Measurements from ENCODE around the gene TMEM204. TPM values are rescaled to one million over a fixed set of nuclear protein-coding genes. Genes with fewer than 3 reads are reported as not detected.

The TMEM204 gene
- polyA plus RNA-seq, 4 donors: 1.6 to 23.8 (median 7.0) TPM

DNA sequence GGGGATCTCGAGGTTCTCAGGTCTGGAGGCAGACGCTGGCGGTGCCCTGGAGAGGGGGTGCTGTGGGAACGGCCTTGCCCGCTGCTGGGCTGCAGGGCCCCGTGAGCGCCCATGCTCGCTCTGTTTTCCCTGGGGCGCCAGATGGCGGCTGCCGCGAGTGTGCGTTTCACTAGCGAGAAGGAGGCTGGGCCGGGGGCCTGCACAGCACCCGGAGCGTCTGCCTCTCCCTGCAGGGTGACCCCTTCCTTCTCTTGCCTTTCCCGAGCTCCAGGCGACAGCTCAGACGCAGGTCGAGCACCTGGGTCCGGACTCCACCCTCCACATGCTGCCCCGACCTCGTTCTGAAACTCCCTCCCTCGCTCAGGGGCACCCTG is 37.6 kb upstream of the TMEM204 start:
- FAIRE-seq: no peak
- WGBS, 3 donors: 91 to 95% (median 92%) methylated on average over 25 of the region's 25 CpGs
- Histone ChIP-seq H3K4me1 (ENCODE audit: control insufficient read depth in 3 of 3, insufficient read depth in 2 of 3, low read depth in 1 of 3, low read length in 2 of 3) (peaks cover 0 to 19% (median 0%) of the 10 kb centered on the region in 3 donors), H3K27ac (ENCODE audit: low read depth in 1 of 3, low read length in 2 of 3) (no peak overlapping the region), H3K9me3 (ENCODE audit: control insufficient read depth in 2 of 2, insufficient read depth in 1 of 2, low read depth in 1 of 2, low read length in 1 of 2) (no peaks in the 10 kb centered on the region), H3K27me3 (ENCODE audit: control insufficient read depth in 3 of 3, insufficient read depth in 3 of 3, low read length in 3 of 3) (no peaks in the 10 kb centered on the region), H3K36me3 (ENCODE audit: control insufficient read depth in 3 of 3, insufficient read depth in 2 of 3, low read depth in 1 of 3, low read length in 3 of 3) (peaks cover 2 to 66% (median 6%) of the 10 kb centered on the region in 3 donors), H3K4me3 (ENCODE audit: low read depth in 1 of 3, low read length in 3 of 3) (no peak overlapping the region)
- DNase-seq: no peak

DNA sequence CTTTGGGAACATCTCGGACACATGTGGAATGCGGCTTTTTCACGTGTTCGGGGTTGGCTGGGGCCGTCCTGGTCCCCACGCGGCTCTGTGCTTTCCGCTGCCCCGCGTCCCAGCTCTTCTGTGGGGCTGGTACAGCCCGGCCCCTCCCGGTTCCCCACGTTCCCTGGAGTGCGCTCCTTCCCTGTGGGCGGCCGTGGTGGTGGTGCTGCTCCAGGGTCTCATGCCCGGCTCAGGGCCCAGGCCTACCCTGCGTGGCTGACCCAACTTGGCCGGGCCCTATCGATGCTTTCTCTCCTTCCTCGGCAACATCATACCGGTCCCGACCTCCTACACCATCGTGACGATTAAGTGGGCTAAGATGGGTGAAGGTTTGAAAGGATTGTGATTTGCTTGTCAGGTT is 37.0 kb upstream of the TMEM204 start:
- no peak overlapping the region for H3K4me3 ChIP-seq (ENCODE audit: low read depth in 1 of 3, low read length in 3 of 3)
- H3K27me3 ChIP-seq (ENCODE audit: control insufficient read depth in 3 of 3, insufficient read depth in 3 of 3, low read length in 3 of 3): no peaks in the 10 kb centered on the region
- H3K4me1 ChIP-seq (ENCODE audit: control insufficient read depth in 3 of 3, insufficient read depth in 2 of 3, low read depth in 1 of 3, low read length in 2 of 3): peaks cover 0 to 19% (median 0%) of the 10 kb centered on the region in 3 donors
- DNase-seq (no peak), FAIRE-seq (no peak)
- WGBS, 3 donors: 94 to 96% (median 95%) methylated on average over 24 to 25 of the region's 25 CpGs
- no peak overlapping the region for H3K27ac ChIP-seq (ENCODE audit: low read depth in 1 of 3, low read length in 2 of 3)
- H3K36me3 ChIP-seq (ENCODE audit: control insufficient read depth in 3 of 3, insufficient read depth in 2 of 3, low read depth in 1 of 3, low read length in 3 of 3): peaks cover 2 to 72% (median 8%) of the 10 kb centered on the region in 3 donors
- no peaks in the 10 kb centered on the region for H3K9me3 ChIP-seq (ENCODE audit: control insufficient read depth in 2 of 2, insufficient read depth in 1 of 2, low read depth in 1 of 2, low read length in 1 of 2)

DNA sequence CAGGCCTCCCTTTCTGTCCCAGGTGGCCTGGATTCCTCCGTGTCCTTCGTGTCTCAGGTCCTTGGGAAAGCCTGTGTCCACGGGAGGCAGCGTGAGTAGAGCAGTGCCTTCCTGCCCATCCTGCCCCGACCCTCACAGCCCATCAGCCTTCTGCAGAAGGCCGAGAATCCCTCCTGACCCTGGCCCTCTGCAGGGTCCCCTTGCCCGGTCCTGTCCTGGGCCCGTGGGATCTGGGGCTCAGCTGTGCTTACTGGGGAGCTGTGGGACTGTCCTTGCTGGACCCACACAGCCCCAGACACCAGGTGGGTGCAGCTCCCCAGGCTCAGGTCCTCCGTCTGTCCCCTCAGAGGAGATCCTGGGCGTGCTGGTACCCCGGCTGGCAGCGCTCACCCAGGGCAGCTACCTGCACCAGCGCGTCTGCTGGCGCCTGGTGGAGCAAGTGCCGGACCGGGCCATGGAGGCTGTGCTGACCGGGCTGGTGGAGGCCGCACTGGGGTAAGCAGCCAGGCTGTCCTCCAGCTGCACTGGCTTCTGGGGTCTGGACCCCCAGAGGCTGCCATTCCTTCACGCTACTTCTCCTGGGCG is 36.4 kb upstream of the TMEM204 start:
- H3K4me1 ChIP-seq (ENCODE audit: control insufficient read depth in 3 of 3, insufficient read depth in 2 of 3, low read depth in 1 of 3, low read length in 2 of 3): peaks cover 0 to 18% (median 0%) of the 10 kb centered on the region in 3 donors
- H3K27ac ChIP-seq (ENCODE audit: low read depth in 1 of 3, low read length in 2 of 3): no peak overlapping the region
- no peaks in the 10 kb centered on the region for H3K9me3 ChIP-seq (ENCODE audit: control insufficient read depth in 2 of 2, insufficient read depth in 1 of 2, low read depth in 1 of 2, low read length in 1 of 2)
- 92 to 93% (median 93%) methylated on average over 20 to 21 of the region's 21 CpGs for WGBS, 3 donors
- no peaks in the 10 kb centered on the region for H3K27me3 ChIP-seq (ENCODE audit: control insufficient read depth in 3 of 3, insufficient read depth in 3 of 3, low read length in 3 of 3)
- H3K36me3 ChIP-seq (ENCODE audit: control insufficient read depth in 3 of 3, insufficient read depth in 2 of 3, low read depth in 1 of 3, low read length in 3 of 3): peaks cover 2 to 78% (median 11%) of the 10 kb centered on the region in 3 donors
- no peak for FAIRE-seq
- no peak overlapping the region for H3K4me3 ChIP-seq (ENCODE audit: low read depth in 1 of 3, low read length in 3 of 3)
- no peak for DNase-seq

DNA sequence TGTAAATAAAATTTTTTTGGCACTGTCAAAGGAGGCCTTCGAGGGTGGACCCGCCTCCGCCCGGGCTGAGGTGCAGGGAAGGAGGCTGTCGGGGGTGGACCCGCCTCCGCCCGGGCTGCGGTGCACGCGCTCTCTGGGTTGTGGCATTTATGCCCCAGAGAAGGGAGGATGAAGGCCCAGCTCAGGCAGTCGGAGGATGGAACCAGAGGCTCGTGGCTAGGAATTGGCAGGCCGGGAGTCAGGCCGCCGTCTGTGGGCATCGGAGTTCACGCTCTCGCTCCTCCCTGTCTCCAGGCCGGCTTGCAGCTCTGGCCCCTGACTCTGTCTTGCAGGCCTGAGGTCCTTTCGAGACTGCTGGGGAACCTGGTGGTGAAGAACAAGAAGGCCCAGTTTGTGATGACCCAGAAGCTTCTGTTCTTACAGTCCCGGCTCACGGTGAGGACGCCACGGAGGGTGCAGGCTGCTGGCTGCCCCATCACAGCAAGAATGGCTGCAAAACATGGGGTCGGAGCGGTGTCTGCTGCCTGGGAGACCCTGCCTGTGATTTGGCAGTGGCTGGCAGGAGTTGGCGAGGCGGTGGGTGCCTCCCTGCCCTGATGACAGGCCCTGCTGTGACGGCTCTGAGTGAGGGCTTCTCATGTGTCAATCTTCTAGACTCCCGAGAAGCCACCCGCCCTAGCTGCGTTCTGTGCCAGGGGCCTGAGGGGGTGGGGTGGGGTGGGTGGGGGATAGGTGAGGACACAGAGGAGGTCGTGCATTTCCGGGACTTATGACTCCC is 34.4 kb upstream of the TMEM204 start:
- Histone ChIP-seq H3K9me3 (ENCODE audit: control insufficient read depth in 2 of 2, insufficient read depth in 1 of 2, low read depth in 1 of 2, low read length in 1 of 2) (no peaks in the 10 kb centered on the region), H3K27me3 (ENCODE audit: control insufficient read depth in 3 of 3, insufficient read depth in 3 of 3, low read length in 3 of 3) (no peaks in the 10 kb centered on the region), H3K36me3 (ENCODE audit: control insufficient read depth in 3 of 3, insufficient read depth in 2 of 3, low read depth in 1 of 3, low read length in 3 of 3) (peaks cover 2 to 96% (median 11%) of the 10 kb centered on the region in 3 donors), H3K27ac (ENCODE audit: low read depth in 1 of 3, low read length in 2 of 3) (no peak overlapping the region), H3K4me3 (ENCODE audit: low read depth in 1 of 3, low read length in 3 of 3) (no peak overlapping the region), H3K4me1 (ENCODE audit: control insufficient read depth in 3 of 3, insufficient read depth in 2 of 3, low read depth in 1 of 3, low read length in 2 of 3) (peaks cover 0 to 8% (median 0%) of the 10 kb centered on the region in 3 donors)
- 94 to 96% (median 94%) methylated on average over 33 to 35 of the region's 35 CpGs for WGBS, 3 donors
- no peak for FAIRE-seq
- DNase-seq: no peak

- Histone ChIP-seq H3K27me3 (ENCODE audit: control insufficient read depth in 3 of 3, insufficient read depth in 3 of 3, low read length in 3 of 3) (no peaks in the 10 kb centered on the region), H3K4me3 (ENCODE audit: low read depth in 1 of 3, low read length in 3 of 3) (no peak overlapping the region), H3K36me3 (ENCODE audit: control insufficient read depth in 3 of 3, insufficient read depth in 2 of 3, low read depth in 1 of 3, low read length in 3 of 3) (peaks cover 2 to 91% (median 11%) of the 10 kb centered on the region in 3 donors), H3K9me3 (ENCODE audit: control insufficient read depth in 2 of 2, insufficient read depth in 1 of 2, low read depth in 1 of 2, low read length in 1 of 2) (no peaks in the 10 kb centered on the region), H3K4me1 (ENCODE audit: control insufficient read depth in 3 of 3, insufficient read depth in 2 of 3, low read depth in 1 of 3, low read length in 2 of 3) (peaks cover 0 to under 1% (median 0%) of the 10 kb centered on the region in 3 donors), H3K27ac (ENCODE audit: low read depth in 1 of 3, low read length in 2 of 3) (no peak overlapping the region)
- no peak for DNase-seq
- 96 to 97% (median 96%) methylated on average over 33 to 36 of the region's 36 CpGs for WGBS, 3 donors
- FAIRE-seq: no peak
Measured at GRCh38 chr16:1499756-1500464, 33.6 kb upstream of the TMEM204 start.

DNA sequence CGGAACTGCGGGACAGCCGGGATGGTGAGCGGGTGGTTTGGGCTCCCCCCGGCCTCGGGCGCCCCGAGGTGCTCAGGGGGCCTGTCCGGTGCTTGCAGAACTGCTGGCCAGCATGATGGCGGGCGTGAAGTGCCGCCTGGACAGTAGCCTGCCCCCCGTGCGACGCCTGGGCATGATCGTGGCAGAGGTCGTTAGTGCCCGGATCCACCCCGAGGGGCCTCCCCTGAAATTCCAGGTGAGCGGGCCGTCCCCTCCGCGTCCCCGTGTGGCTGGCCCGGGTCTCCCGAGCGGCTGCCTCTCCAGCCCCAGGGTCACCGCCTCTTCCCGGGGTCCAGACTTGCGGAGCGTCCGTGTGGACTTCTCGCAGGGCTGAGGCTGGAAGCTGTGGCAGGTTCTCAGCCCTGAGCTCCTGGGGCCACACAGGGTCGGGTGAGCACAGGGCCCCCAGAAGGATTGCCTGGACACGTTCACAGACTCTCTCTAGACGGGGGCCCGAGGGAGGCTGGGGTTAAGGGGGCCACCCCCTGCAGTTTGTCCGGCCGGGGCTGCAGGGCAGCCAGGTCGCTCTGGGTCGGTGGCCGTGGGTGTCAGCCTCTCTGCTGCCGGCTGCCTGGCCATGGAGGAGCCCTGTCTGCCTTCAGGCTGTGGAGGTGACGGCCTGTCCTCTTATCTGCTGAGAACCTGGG is 32.9 kb upstream of the TMEM204 start:
- DNase-seq (no peak), FAIRE-seq (no peak)
- no peak overlapping the region for H3K27ac ChIP-seq (ENCODE audit: low read depth in 1 of 3, low read length in 2 of 3)
- H3K27me3 ChIP-seq (ENCODE audit: control insufficient read depth in 3 of 3, insufficient read depth in 3 of 3, low read length in 3 of 3): no peaks in the 10 kb centered on the region
- H3K4me3 ChIP-seq (ENCODE audit: low read depth in 1 of 3, low read length in 3 of 3): no peak overlapping the region
- H3K4me1 ChIP-seq (ENCODE audit: control insufficient read depth in 3 of 3, insufficient read depth in 2 of 3, low read depth in 1 of 3, low read length in 2 of 3): no peaks in the 10 kb centered on the region
- H3K9me3 ChIP-seq (ENCODE audit: control insufficient read depth in 2 of 2, insufficient read depth in 1 of 2, low read depth in 1 of 2, low read length in 1 of 2): no peaks in the 10 kb centered on the region
- WGBS, 3 donors: 94 to 96% (median 96%) methylated on average over 40 to 44 of the region's 44 CpGs
- peaks cover 2 to 91% (median 11%) of the 10 kb centered on the region in 3 donors for H3K36me3 ChIP-seq (ENCODE audit: control insufficient read depth in 3 of 3, insufficient read depth in 2 of 3, low read depth in 1 of 3, low read length in 3 of 3)

DNA sequence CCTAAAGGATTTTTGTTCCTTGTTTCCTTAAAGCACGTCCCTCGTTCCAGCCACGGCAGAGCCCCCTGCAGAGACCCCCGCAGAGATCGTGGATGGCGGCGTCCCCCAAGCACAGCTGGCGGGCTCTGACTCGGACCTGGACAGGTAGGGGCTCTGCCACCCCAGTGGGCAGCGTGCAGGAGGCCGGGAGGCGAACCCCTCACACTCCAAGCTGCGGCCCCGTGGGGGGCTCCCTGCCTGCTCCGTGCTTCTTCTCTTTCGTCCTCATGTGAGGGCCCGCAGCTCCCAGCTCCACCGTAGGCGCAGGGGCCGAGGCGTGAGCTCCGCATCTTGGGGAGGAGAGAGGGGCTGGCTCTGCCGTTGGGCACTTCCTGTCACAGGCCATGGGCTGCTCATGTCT is 31.8 kb upstream of the TMEM204 start:
- peaks cover 2 to 91% (median 11%) of the 10 kb centered on the region in 3 donors for H3K36me3 ChIP-seq (ENCODE audit: control insufficient read depth in 3 of 3, insufficient read depth in 2 of 3, low read depth in 1 of 3, low read length in 3 of 3)
- H3K27me3 ChIP-seq (ENCODE audit: control insufficient read depth in 3 of 3, insufficient read depth in 3 of 3, low read length in 3 of 3): no peaks in the 10 kb centered on the region
- no peak overlapping the region for H3K4me3 ChIP-seq (ENCODE audit: low read depth in 1 of 3, low read length in 3 of 3)
- no peaks in the 10 kb centered on the region for H3K4me1 ChIP-seq (ENCODE audit: control insufficient read depth in 3 of 3, insufficient read depth in 2 of 3, low read depth in 1 of 3, low read length in 2 of 3)
- DNase-seq (no peak), FAIRE-seq (no peak)
- H3K27ac ChIP-seq (ENCODE audit: low read depth in 1 of 3, low read length in 2 of 3): no peak overlapping the region
- H3K9me3 ChIP-seq (ENCODE audit: control insufficient read depth in 2 of 2, insufficient read depth in 1 of 2, low read depth in 1 of 2, low read length in 1 of 2): no peaks in the 10 kb centered on the region
- 96 to 97% (median 97%) methylated on average over 16 to 23 of the region's 23 CpGs for WGBS, 3 donors

All from small intestine (tissue), 7 donors.